ENCODE data around the gene HOXC6. TPM values are rescaled to one million over a fixed set of nuclear protein-coding genes. Genes with fewer than 3 reads are reported as not detected.

HOXC6 gene
- total RNA-seq, 5 donors from 2014 or later (not counting 1 experiment from before 2014, with no cell fraction given) = not detected

DNA sequence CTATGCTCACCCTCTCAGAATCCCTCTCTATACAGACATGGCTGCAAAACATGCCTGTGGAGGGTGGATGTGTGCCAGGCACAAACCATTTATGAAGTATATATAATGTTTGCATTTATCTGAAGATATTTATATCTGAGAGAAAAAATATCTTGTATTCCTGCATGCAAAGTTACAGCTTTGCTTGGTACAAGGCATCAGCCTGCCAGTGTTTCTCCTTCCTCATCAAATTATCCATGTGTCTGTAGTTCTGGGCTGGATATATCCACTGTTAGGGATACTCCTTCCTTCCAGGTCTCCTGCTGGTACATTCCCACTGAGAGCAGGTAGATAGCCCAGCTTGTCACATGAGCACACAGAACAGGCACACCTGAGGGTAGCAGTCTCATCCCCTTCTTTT is 37.4 kb downstream of the HOXC6 start:
- DNase-seq (no peak), ATAC-seq (replicated peaks in 1 of 4) (no peak)
- peaks cover 10 to 29% of the 10 kb centered on the region in 2 experiments for H3K27me3 ChIP-seq (replicated peaks in 1 of 2; ENCODE audit: control insufficient read depth in 2 of 2, extremely low read depth in 1 of 2, insufficient read depth in 2 of 2, low read length in 1 of 2)
- H3K27ac ChIP-seq (ENCODE audit: low read length) = no peak overlapping the region
- Mint-ChIP-seq H3K36me3 (peaks cover 3% of the 10 kb centered on the region), H3K4me1 (no peaks in the 10 kb centered on the region), H3K27ac (no peak overlapping the region), H3K27me3 (peaks cover 54 to 68% of the 10 kb centered on the region in 2 donors), H3K4me3 (no peak overlapping the region), H3K9me3 (no peaks in the 10 kb centered on the region)
- ChIA-PET POLR2A (no interaction called here), CTCF (interaction anchor here in 1 of 2 donors (1.1 kb wide), 1 partner anchor 13 kb away, joined by 3 read pairs; no protein-coding TSS in a partner anchor)
- no peaks in the 10 kb centered on the region for H3K36me3 ChIP-seq (ENCODE audit: control insufficient read depth in 2 of 2, extremely low read depth in 1 of 2, insufficient read depth in 1 of 2, low read length in 1 of 2)
- H3K4me1 ChIP-seq (ENCODE audit: control insufficient read depth in 1 of 2, extremely low read depth in 1 of 2, insufficient read depth in 2 of 2, low read length in 2 of 2) = no peaks in the 10 kb centered on the region
- H3K9me3 ChIP-seq = no peaks in the 10 kb centered on the region
- no peak overlapping the region for H3K4me3 ChIP-seq (ENCODE audit: control insufficient read depth in 1 of 2, extremely low read depth in 1 of 2, low read length in 1 of 2)

DNA sequence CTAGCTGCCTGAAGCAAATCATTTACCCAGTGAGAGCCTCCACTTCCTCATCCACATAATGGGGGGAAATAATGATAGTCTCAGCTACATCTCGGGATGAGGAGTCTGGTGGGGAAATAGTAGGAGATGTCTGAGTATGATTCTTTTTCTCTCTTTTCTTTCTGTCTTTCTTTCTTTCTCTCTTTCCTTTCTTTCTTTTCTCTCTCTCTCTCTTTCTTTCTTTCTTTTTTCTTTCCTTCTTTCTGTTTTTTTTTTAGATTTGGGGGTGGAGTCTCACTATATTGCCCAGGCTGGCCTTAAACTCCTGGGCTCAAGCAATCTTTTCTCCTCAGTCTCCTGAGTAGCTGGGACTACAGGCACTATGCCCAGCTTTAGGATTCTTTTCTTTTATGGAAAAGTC is 38.2 kb downstream of the HOXC6 start:
- Histone ChIP-seq H3K36me3 (ENCODE audit: control insufficient read depth in 2 of 2, extremely low read depth in 1 of 2, insufficient read depth in 1 of 2, low read length in 1 of 2) (no peaks in the 10 kb centered on the region), H3K4me1 (ENCODE audit: control insufficient read depth in 1 of 2, extremely low read depth in 1 of 2, insufficient read depth in 2 of 2, low read length in 2 of 2) (no peaks in the 10 kb centered on the region), H3K27me3 (replicated peaks in 1 of 2; ENCODE audit: control insufficient read depth in 2 of 2, extremely low read depth in 1 of 2, insufficient read depth in 2 of 2, low read length in 1 of 2) (peaks cover 8 to 24% of the 10 kb centered on the region in 2 experiments), H3K4me3 (ENCODE audit: control insufficient read depth in 1 of 2, extremely low read depth in 1 of 2, low read length in 1 of 2) (no peak overlapping the region), H3K9me3 (no peaks in the 10 kb centered on the region), H3K27ac (ENCODE audit: low read length) (no peak overlapping the region)
- Mint-ChIP-seq H3K27me3 (peaks cover 54 to 68% of the 10 kb centered on the region in 2 donors), H3K9me3 (no peaks in the 10 kb centered on the region), H3K27ac (peak overlapping the region in 1 of 2 donors; percentile 23), H3K4me3 (no peak overlapping the region), H3K4me1 (no peaks in the 10 kb centered on the region), H3K36me3 (peaks cover 3% of the 10 kb centered on the region)
- WGBS (ENCODE audit: insufficient coverage) = no CpG with 5 or more reads among the region's 1 CpG
- ATAC-seq (replicated peaks in 1 of 4) (no peak), DNase-seq (no peak)
- ChIA-PET CTCF (no interaction called here), POLR2A (interaction anchor here in 1 of 2 donors (0.6 kb wide), 1 partner anchor 16 kb away, joined by 9 read pairs; no protein-coding TSS in a partner anchor)

DNA sequence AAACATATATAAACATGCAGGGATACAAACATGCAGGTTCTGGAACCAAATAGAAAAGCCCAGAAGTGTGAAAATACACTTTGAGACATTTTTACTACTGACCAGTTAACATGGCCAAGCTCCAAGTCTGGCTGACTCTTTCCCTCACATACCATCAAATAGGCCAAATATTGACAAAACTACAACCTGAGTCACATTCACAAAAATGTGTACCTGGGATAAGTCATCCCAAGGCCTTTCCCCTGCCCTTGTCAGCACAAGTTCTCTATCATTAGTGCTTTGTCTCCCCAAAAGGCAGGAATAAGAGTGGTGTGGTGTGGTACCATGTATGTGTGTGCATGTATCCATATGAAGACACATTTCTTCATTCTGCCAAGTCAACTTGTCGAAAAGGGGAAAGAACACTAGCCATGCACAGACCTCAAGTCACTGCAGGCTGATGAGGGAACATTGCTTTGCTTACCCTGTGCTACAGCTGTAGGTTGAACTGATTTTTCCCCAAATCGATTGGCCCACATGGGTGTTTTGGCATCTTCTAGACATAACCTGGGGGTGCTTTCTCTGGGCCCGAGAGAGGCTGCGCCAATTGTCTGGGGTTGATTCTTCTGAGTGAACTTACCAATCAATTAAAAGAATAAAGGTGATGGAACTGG is 40.3 kb downstream of the HOXC6 start:
- Histone ChIP-seq H3K27ac (ENCODE audit: low read length) (no peak overlapping the region), H3K27me3 (replicated peaks in 1 of 2; ENCODE audit: control insufficient read depth in 2 of 2, extremely low read depth in 1 of 2, insufficient read depth in 2 of 2, low read length in 1 of 2) (peaks cover 6 to 16% of the 10 kb centered on the region in 2 experiments), H3K36me3 (ENCODE audit: control insufficient read depth in 2 of 2, extremely low read depth in 1 of 2, insufficient read depth in 1 of 2, low read length in 1 of 2) (no peaks in the 10 kb centered on the region), H3K4me1 (ENCODE audit: control insufficient read depth in 1 of 2, extremely low read depth in 1 of 2, insufficient read depth in 2 of 2, low read length in 2 of 2) (no peaks in the 10 kb centered on the region), H3K4me3 (ENCODE audit: control insufficient read depth in 1 of 2, extremely low read depth in 1 of 2, low read length in 1 of 2) (no peak overlapping the region), H3K9me3 (no peaks in the 10 kb centered on the region)
- Mint-ChIP-seq H3K4me3 (no peak overlapping the region), H3K27me3 (peaks cover 36 to 53% of the 10 kb centered on the region in 2 donors), H3K27ac (no peak overlapping the region), H3K36me3 (peaks cover 2% of the 10 kb centered on the region), H3K4me1 (no peaks in the 10 kb centered on the region), H3K9me3 (no peaks in the 10 kb centered on the region)
- no CpG with 5 or more reads among the region's 4 CpGs for WGBS (ENCODE audit: insufficient coverage)
- CTCF ChIA-PET = no interaction called here
- POLR2A ChIA-PET = no interaction called here
- DNase-seq = no peak
- ATAC-seq (replicated peaks in 1 of 4) = no peak

DNA sequence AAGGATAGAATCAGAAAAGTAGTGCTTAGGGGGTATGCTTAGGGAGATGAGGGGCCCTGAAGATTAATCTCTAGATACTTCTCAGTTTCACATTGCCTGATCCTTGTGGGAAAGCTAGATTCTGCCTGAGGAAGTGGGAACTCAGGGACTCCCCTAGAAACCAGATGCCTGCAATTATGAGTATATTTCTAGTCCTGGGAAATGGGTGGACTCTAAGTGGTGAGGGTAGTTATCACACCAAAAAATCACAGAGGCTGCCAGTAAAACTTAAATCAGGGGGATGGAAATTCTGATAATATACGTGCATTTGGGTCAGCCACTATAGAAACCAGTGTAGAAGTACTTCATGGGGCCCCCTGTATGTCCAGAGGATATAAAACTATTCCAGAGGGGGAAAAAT is 43.7 kb downstream of the HOXC6 start:
- no peaks in the 10 kb centered on the region for H3K36me3 Mint-ChIP-seq
- H3K4me3 ChIP-seq (ENCODE audit: control insufficient read depth in 1 of 2, extremely low read depth in 1 of 2, low read length in 1 of 2) = no peak overlapping the region
- H3K9me3 ChIP-seq = no peaks in the 10 kb centered on the region
- ChIA-PET CTCF (no interaction called here), POLR2A (interaction anchor here in 1 of 2 donors (0.6 kb wide), 1 partner anchor 63 kb away, joined by 6 read pairs; the partner anchor contains the start of gene HOXC8)
- no peaks in the 10 kb centered on the region for H3K4me1 ChIP-seq (ENCODE audit: control insufficient read depth in 1 of 2, extremely low read depth in 1 of 2, insufficient read depth in 2 of 2, low read length in 2 of 2)
- H3K36me3 ChIP-seq (ENCODE audit: control insufficient read depth in 2 of 2, extremely low read depth in 1 of 2, insufficient read depth in 1 of 2, low read length in 1 of 2) = no peaks in the 10 kb centered on the region
- H3K4me1 Mint-ChIP-seq = no peaks in the 10 kb centered on the region
- DNase-seq (no peak), ATAC-seq (replicated peaks in 1 of 4) (no peak)
- WGBS (ENCODE audit: insufficient coverage) = no CpG with 5 or more reads among the region's 1 CpG
- no peak overlapping the region for H3K4me3 Mint-ChIP-seq
- H3K27ac Mint-ChIP-seq = no peak overlapping the region
- no peaks in the 10 kb centered on the region for H3K9me3 Mint-ChIP-seq
- peaks cover 3 to 9% of the 10 kb centered on the region in 2 experiments for H3K27me3 ChIP-seq (replicated peaks in 1 of 2; ENCODE audit: control insufficient read depth in 2 of 2, extremely low read depth in 1 of 2, insufficient read depth in 2 of 2, low read length in 1 of 2)
- no peak overlapping the region for H3K27ac ChIP-seq (ENCODE audit: low read length)
- peaks cover 22 to 40% of the 10 kb centered on the region in 2 donors for H3K27me3 Mint-ChIP-seq

DNA sequence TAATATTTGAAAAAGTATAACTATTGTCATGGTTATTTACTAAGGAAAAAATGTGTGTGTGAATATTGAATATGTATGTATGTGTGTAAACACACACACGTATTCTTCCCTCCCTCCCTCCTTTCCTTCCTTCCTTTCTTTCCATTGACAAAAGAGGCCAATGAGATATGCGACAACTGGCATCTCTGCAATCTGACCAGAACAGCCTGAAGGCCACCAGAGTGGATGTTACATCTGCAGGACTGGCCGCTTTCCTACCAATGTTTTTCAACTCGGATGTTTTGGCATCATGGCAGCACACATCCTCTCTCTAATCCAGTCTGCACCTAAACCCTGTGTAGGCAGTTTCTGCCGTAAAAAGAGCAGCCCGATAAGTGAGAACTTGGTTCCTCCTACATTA is 46.1 kb downstream of the HOXC6 start:
- 100% methylated on average over 1 of the region's 6 CpGs for WGBS (ENCODE audit: insufficient coverage)

DNA sequence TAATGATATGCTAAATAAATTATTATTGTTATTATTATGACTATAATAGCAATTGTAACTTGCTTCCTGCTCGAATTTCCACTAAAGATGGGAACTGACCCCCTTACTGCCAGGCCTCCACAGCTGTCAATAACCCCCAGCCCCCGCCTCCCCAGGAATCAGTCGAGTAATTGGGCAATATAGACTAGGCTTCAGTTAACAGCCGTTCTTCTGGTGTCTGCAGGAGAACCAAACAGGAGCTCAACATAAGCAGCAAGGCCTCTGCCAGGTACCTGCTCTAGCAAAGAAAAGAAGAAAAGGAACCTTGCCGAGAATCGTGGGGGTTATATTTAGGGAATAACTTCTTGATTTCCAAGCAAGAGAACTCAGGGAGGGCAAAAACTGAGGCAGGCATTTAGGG is 47.2 kb downstream of the HOXC6 start:
- Histone ChIP-seq H3K9me3 (no peaks in the 10 kb centered on the region), H3K27ac (ENCODE audit: low read length) (no peak overlapping the region), H3K27me3 (replicated peaks in 1 of 2; ENCODE audit: control insufficient read depth in 2 of 2, extremely low read depth in 1 of 2, insufficient read depth in 2 of 2, low read length in 1 of 2) (peaks cover 3 to 5% of the 10 kb centered on the region in 2 experiments), H3K4me1 (ENCODE audit: control insufficient read depth in 1 of 2, extremely low read depth in 1 of 2, insufficient read depth in 2 of 2, low read length in 2 of 2) (peaks cover 0 to 2% of the 10 kb centered on the region in 2 experiments), H3K4me3 (ENCODE audit: control insufficient read depth in 1 of 2, extremely low read depth in 1 of 2, low read length in 1 of 2) (no peak overlapping the region), H3K36me3 (ENCODE audit: control insufficient read depth in 2 of 2, extremely low read depth in 1 of 2, insufficient read depth in 1 of 2, low read length in 1 of 2) (no peaks in the 10 kb centered on the region)
- no peak overlapping the region for H3K27ac Mint-ChIP-seq
- no peaks in the 10 kb centered on the region for H3K36me3 Mint-ChIP-seq
- no peak for ATAC-seq (replicated peaks in 1 of 4)
- peaks cover 1 to 10% (median 6%) of the 10 kb centered on the region in 3 donors for H3K4me1 Mint-ChIP-seq
- no peaks in the 10 kb centered on the region for H3K9me3 Mint-ChIP-seq
- no peak for DNase-seq
- WGBS (ENCODE audit: insufficient coverage) = no CpG with 5 or more reads among the region's 6 CpGs
- ChIA-PET POLR2A (no interaction called here), CTCF (interaction anchor here in 1 of 2 donors (0.5 kb wide), 1 partner anchor 22 kb away, joined by 3 read pairs; the partner anchor contains the start of gene HOXC4)
- H3K4me3 Mint-ChIP-seq = no peak overlapping the region
- H3K27me3 Mint-ChIP-seq = peaks cover 14 to 23% of the 10 kb centered on the region in 2 donors

More for the DNA sequence above, 46.1 kb downstream of the HOXC6 start:
- Mint-ChIP-seq H3K4me3 (no peak overlapping the region), H3K4me1 (peaks cover 0 to 5% (median 5%) of the 10 kb centered on the region in 3 donors), H3K36me3 (no peaks in the 10 kb centered on the region), H3K9me3 (no peaks in the 10 kb centered on the region), H3K27ac (no peak overlapping the region), H3K27me3 (peaks cover 14 to 28% of the 10 kb centered on the region in 2 donors)
- Histone ChIP-seq H3K4me1 (ENCODE audit: control insufficient read depth in 1 of 2, extremely low read depth in 1 of 2, insufficient read depth in 2 of 2, low read length in 2 of 2) (no peaks in the 10 kb centered on the region), H3K27ac (ENCODE audit: low read length) (no peak overlapping the region), H3K36me3 (ENCODE audit: control insufficient read depth in 2 of 2, extremely low read depth in 1 of 2, insufficient read depth in 1 of 2, low read length in 1 of 2) (no peaks in the 10 kb centered on the region), H3K9me3 (no peaks in the 10 kb centered on the region), H3K27me3 (replicated peaks in 1 of 2; ENCODE audit: control insufficient read depth in 2 of 2, extremely low read depth in 1 of 2, insufficient read depth in 2 of 2, low read length in 1 of 2) (peaks cover 3 to 9% of the 10 kb centered on the region in 2 experiments), H3K4me3 (ENCODE audit: control insufficient read depth in 1 of 2, extremely low read depth in 1 of 2, low read length in 1 of 2) (no peak overlapping the region)
- ATAC-seq (replicated peaks in 1 of 4) = no peak
- DNase-seq = no peak
- POLR2A ChIA-PET = no interaction called here
- CTCF ChIA-PET = no interaction called here

All from T-cell (primary cell).